K562 (cell line): Measurements from ENCODE around the gene STK36. TPM values are rescaled to one million over a fixed set of nuclear protein-coding genes. Genes with fewer than 3 reads are reported as not detected.

Experiments used
- ATAC-seq: fragments of 200-7000 bp; cut with Tn5 transposase; 3 replicates; pipeline ENCODE4 v1.9.1; 2020; ENCODE audit warnings: moderate library complexity
- BruUV-seq: library from RNA; stranded (reverse); fragments of 400-500 nt; replicated peaks from 2 replicates; lab custom pipeline; 2021; lab: Mats Ljungman, UMichigan
- CTCF ChIA-PET: fragments of 300-600 bp; formaldehyde crosslinking; extraction: SDS; loops from one replicate; lab custom pipeline; 2021; ENCODE audit warnings: low intra/inter-chr PET ratio; lab: Yijun Ruan, JAX
- POLR2A ChIA-PET: fragments of 300-600, 350-650 bp; sonication (Branson Sonifier 250); formaldehyde crosslinking; extraction: SDS; loops from one replicate; lab custom pipeline; 2021; ENCODE audit warnings: antibody characterized with exemption, inconsistent platforms; lab: Yijun Ruan, JAX
- DNase-seq, 4 experiments: peaks; one replicate each; pipeline versions ENCODE4 v3.0.0 to v3.0.0-alpha.2; 2011 to 2018; ENCODE audit warnings: low spot score in 3 of 4, mixed read lengths in 3 of 4; ENCODE audit errors: extremely low read depth in 1 of 4
- FAIRE-seq: peaks from 2 replicates; lab custom pipeline; 2011; peaks lifted over from hg19 to GRCh38; lab: Jason Lieb, UNC
- H2AFZ ChIP-seq: 2 replicates; pipeline ENCODE4 v1.6.0; 2011; ENCODE audit warnings: low read depth, low read length, control low read depth, inconsistent platforms
- H3K27ac ChIP-seq: fragments of 200-600 bp; 3 replicates; pipeline ENCODE4 v1.8.0; 2011; ENCODE audit warnings: low read depth, mild to moderate bottlenecking, control low read depth, inconsistent platforms, low read length, moderate library complexity, mixed read lengths; ENCODE audit errors: extremely low read depth
- H3K27me3 ChIP-seq, 2 experiments: fragments of 300-600 bp in 1 of 2; 2 replicates in 1 of 2; 3 replicates in 1 of 2; pipeline versions ENCODE4 v1.6.0 to v1.8.0; 2011; ENCODE audit warnings: inconsistent platforms in 2 of 2, low read length in 2 of 2, mild to moderate bottlenecking in 1 of 2, mixed read lengths in 1 of 2, moderate library complexity in 1 of 2; ENCODE audit not compliant: control insufficient read depth in 2 of 2, insufficient read depth in 2 of 2
- H3K36me3 ChIP-seq: fragments of 300-600 bp; 3 replicates; pipeline ENCODE4 v1.8.0; 2011; ENCODE audit warnings: mild to moderate bottlenecking, low read length, inconsistent platforms; ENCODE audit not compliant: control insufficient read depth, insufficient read depth
- H3K4me1 ChIP-seq, 2 experiments: fragments of 200-600 bp in 1 of 2; replicated peaks in 1 of 2; 2 replicates in 1 of 2; 3 replicates in 1 of 2; pipeline versions ENCODE4 v1.5.1 to v1.8.0; 2011; ENCODE audit warnings: inconsistent platforms in 2 of 2, low read length in 2 of 2, mild to moderate bottlenecking in 1 of 2, mixed read lengths in 1 of 2, moderate library complexity in 1 of 2; ENCODE audit not compliant: control insufficient read depth in 2 of 2, insufficient read depth in 2 of 2
- H3K4me2 ChIP-seq: 2 replicates; pipeline ENCODE4 v1.6.1; 2011; ENCODE audit warnings: low read length, control low read depth, inconsistent platforms, mixed read lengths; ENCODE audit not compliant: insufficient read depth
- H3K4me3 ChIP-seq: fragments of 200-600 bp; sonication (generic), shearing (Covaris generic); 2 replicates; pipeline ENCODE4 v1.5.1; 2016; ENCODE audit warnings: control low read depth, inconsistent platforms
- H3K79me2 ChIP-seq: fragments of 200-600 bp; 3 replicates; pipeline ENCODE4 v1.8.0; 2011; ENCODE audit warnings: low read length, inconsistent platforms; ENCODE audit not compliant: control insufficient read depth, insufficient read depth
- H3K9ac ChIP-seq, 2 experiments: 2 replicates each; pipeline versions ENCODE4 v1.6.0 to v1.6.1; 2011; ENCODE audit warnings: low read depth in 2 of 2, low read length in 2 of 2, control low read depth in 1 of 2, inconsistent platforms in 1 of 2, mild to moderate bottlenecking in 1 of 2, mixed read lengths in 1 of 2; ENCODE audit not compliant: insufficient read depth in 1 of 2
- H3K9me1 ChIP-seq: one replicate; pipeline ENCODE4 v1.6.0; 2011; ENCODE audit warnings: inconsistent platforms, mild to moderate bottlenecking, low read length, moderate library complexity; ENCODE audit not compliant: control insufficient read depth, insufficient read depth
- H3K9me3 ChIP-seq: replicated peaks from 2 replicates; pipeline ENCODE4 v1.5.1; 2011; ENCODE audit warnings: low read depth, low read length, inconsistent platforms; ENCODE audit not compliant: control insufficient read depth, insufficient read depth
- H4K20me1 ChIP-seq: replicated peaks from 2 replicates; pipeline ENCODE4 v1.6.1; 2011; ENCODE audit warnings: low read length, inconsistent platforms, mixed read lengths; ENCODE audit not compliant: control insufficient read depth, insufficient read depth
- DPF2 ChIP-seq: fragments of 450-650 bp; IDR thresholded peaks from 2 replicates; pipeline ENCODE4 v1.6.1; 2016
- KLF13 ChIP-seq: fragments of 450-650 bp; IDR thresholded peaks from 2 replicates; pipeline ENCODE4 v1.6.1; 2016; ENCODE audit warnings: missing genetic modification characterization, low read depth, mild to moderate bottlenecking, missing compliant biosample characterization, moderate library complexity, borderline replicate concordance
- NFRKB ChIP-seq: fragments of 450-650 bp; IDR thresholded peaks from 2 replicates; pipeline ENCODE4 v1.6.1; 2016; ENCODE audit warnings: low read depth
- ZNF384 ChIP-seq: IDR thresholded peaks from 2 replicates; pipeline ENCODE4 v1.6.1; 2012; ENCODE audit warnings: low read depth, low read length, improper control_type of control experiment
- ZNF41 ChIP-seq: fragments of 250-450 bp; sonication (Bioruptor Pico); conservative IDR thresholded peaks from 2 replicates; pipeline ENCODE4 v1.4.0; 2020; ENCODE audit warnings: mild to moderate bottlenecking
- WGBS: fragments of 100-300 bp; shearing (Covaris generic); methylation state at CpG from one replicate; pipeline ENCODE4 v1.1.6; 2016; ENCODE audit warnings: low coverage, mixed read lengths; ENCODE audit not compliant: insufficient coverage; ENCODE audit errors: missing lambda C conversion rate; 5-methylcytosine and 5-hydroxymethylcytosine counted together
- in situ Hi-C: fragments of 300-500 bp; cut with MboI; formaldehyde crosslinking; loops from 4 replicates; pipeline ENCODE4 v1.15.0; 2018; ENCODE audit warnings: inconsistent platforms, mixed read lengths
- intact Hi-C: fragments of 100-400 bp; cut with micrococcal nuclease; formaldehyde crosslinking; loops from 2 replicates; pipeline ENCODE4 v1.14.2; 2022
- polyA plus RNA-seq, 8 experiments: library from polyadenylated mRNA; depleted of rRNA in 4 of 8; stranded (reverse) in 5 of 8; unstranded in 3 of 8; fragments of >200 nt; fragmentation: Nextera tagmentation in 2 of 8; fragmentation: Illumina TruSeq in 1 of 8; extraction: Ambion mirVana in 2 of 8; extraction: Trizol in 1 of 8; gene quantifications; 2 replicates each; pipeline versions ENCODE4 v1.2.1 to v1.2.3, GENCODE V29; 2011 to 2014; ENCODE audit warnings: inconsistent platforms in 1 of 8, missing spikeins in 1 of 8
- total RNA-seq, 7 experiments: library from RNA; depleted of rRNA in 6 of 7; stranded (reverse); fragments of >200 nt in 6 of 7; fragmentation: Illumina TruSeq in 2 of 7; extraction: Trizol in 2 of 7; gene quantifications; 2 replicates each; pipeline versions ENCODE4 v1.2.1 to v1.2.3, GENCODE V29; 2011 to 2021; ENCODE audit warnings: low replicate concordance in 1 of 7
- TF ChIP-seq, protein P1 (sequence below): fragments of 450-650 bp; formaldehyde crosslinking; IDR thresholded peaks from 2 replicates; pipeline ENCODE4 v1.4.0; 2020; ENCODE audit warnings: mild to moderate bottlenecking, moderate library complexity

Gene STK36
- total and polyA plus RNA-seq, 9 of the 15 experiments (the other 6 are each of a cell fraction or from before 2014, with no cell fraction given), result 3.5 to 12.4 (median 6.7) TPM

DNA sequence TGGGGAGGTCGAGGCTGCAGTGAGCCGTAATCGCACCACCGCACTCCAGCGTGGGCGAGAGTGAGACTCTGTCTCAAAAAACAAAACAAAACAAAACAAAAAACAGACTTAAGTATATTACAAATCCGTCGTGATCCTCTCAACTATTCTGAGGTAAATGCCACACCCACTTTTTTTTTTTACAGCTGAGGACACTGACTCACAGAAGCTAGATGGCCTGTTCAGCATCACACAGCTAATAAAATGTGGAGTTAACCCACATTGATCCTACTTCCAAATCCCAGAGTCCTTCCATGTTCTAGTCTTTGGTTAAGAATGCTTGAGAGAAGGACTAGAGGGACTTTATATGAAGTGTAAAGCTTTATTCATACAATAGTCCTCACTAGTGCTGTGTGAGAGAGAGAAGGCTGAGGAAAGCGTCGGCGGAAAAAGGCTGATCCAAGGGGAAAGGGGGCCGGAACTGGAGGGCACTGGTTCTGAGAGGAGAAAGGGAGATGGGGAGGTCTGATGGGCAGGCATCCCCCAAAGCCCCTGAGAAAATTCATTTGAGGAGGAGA is 711 bp upstream of the STK36 start:
- FAIRE-seq, result no peak
- TF ChIP-seq KLF13 (tag) (peak; percentile 33; the same call in 1 of the 2 replicates), ZNF41 (CRISPR knock-in tag) (no peak), DPF2 (no peak), NFRKB (0 out of 2 replicates have a peak, but pooled peaks have one; percentile 17), ZNF384 (peak; percentile 48)
- TF ChIP-seq, protein P1, sequence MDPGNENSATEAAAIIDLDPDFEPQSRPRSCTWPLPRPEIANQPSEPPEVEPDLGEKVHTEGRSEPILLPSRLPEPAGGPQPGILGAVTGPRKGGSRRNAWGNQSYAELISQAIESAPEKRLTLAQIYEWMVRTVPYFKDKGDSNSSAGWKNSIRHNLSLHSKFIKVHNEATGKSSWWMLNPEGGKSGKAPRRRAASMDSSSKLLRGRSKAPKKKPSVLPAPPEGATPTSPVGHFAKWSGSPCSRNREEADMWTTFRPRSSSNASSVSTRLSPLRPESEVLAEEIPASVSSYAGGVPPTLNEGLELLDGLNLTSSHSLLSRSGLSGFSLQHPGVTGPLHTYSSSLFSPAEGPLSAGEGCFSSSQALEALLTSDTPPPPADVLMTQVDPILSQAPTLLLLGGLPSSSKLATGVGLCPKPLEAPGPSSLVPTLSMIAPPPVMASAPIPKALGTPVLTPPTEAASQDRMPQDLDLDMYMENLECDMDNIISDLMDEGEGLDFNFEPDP, result no peak
- TF ChIP-seq, all 486 proteins: peak for 3
- BruUV-seq, result TSS peak; percentile 91
- peak overlapping the region; percentile 99 for H2AFZ ChIP-seq
- H3K79me2 ChIP-seq, result peaks cover 15% of the 10 kb centered on the region
- H3K9me1 ChIP-seq, result no peaks in the 10 kb centered on the region
- H4K20me1 ChIP-seq, result no peaks in the 10 kb centered on the region
- intact Hi-C loops (no loop called here), in situ Hi-C loops (no loop called here)
- ChIA-PET CTCF (no interaction called here), POLR2A (interaction anchor here (0.6 to 1.9 kb wide), 4 partner anchors 11 to 39 kb away, joined by 3 to 8 read pairs (median 4); partner anchors contain the start of genes BCS1L and ZNF142)
- ATAC-seq (peak; percentile 61), DNase-seq (peak in 1 of 4 experiments; percentile 9)
- no peaks in the 10 kb centered on the region for H3K9me3 ChIP-seq
- 31% methylated on average over 11 of the region's 12 CpGs for WGBS
- H3K4me1 ChIP-seq, result peaks cover 0 to 9% of the 10 kb centered on the region in 2 experiments; a peak in 3 of 5 replicates
- peak overlapping the region; percentile 71 to 97 for H3K9ac ChIP-seq
- peak overlapping the region; percentile 68 for H3K27ac ChIP-seq
- peaks cover 9% of the 10 kb centered on the region; the same call in 1 of the 3 replicates for H3K36me3 ChIP-seq
- H3K4me2 ChIP-seq, result peak overlapping the region; percentile 93
- peak overlapping the region; percentile 66 for H3K4me3 ChIP-seq
- no peaks in the 10 kb centered on the region for H3K27me3 ChIP-seq
